VCaP (cell line): ENCODE data around the gene TOPBP1.

Source experiments
- H3K27ac ChIP-seq: fragments of 450-650 bp; 2 replicates; pipeline ENCODE4 v1.5.1; 2017
- TF ChIP-seq, protein P1 (sequence below): fragments of 450-650 bp; conservative IDR thresholded peaks from 2 replicates; pipeline ENCODE4 v1.5.1; 2017; ENCODE audit warnings: mild to moderate bottlenecking, moderate library complexity

The TOPBP1 gene

DNA sequence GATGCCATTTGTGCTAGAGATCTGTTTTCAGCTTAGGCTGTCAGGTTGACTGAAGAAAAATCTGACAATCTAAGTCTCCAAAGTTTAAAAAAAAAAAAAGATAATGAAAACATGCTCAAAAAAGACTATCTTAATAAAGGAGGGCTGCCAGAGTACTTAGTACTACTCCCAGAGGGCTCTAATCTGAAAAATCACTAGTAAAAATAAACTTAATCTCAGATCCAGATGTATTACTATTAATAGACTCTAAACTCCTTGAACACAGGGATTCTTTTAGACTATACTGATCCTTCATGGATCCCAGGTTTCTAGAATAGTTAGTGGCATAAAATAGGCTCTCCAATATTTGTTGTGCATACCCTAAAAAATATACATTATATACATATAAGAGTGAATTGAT lies 34.0 kb downstream of the TOPBP1 start:
- TF ChIP-seq, protein P1, sequence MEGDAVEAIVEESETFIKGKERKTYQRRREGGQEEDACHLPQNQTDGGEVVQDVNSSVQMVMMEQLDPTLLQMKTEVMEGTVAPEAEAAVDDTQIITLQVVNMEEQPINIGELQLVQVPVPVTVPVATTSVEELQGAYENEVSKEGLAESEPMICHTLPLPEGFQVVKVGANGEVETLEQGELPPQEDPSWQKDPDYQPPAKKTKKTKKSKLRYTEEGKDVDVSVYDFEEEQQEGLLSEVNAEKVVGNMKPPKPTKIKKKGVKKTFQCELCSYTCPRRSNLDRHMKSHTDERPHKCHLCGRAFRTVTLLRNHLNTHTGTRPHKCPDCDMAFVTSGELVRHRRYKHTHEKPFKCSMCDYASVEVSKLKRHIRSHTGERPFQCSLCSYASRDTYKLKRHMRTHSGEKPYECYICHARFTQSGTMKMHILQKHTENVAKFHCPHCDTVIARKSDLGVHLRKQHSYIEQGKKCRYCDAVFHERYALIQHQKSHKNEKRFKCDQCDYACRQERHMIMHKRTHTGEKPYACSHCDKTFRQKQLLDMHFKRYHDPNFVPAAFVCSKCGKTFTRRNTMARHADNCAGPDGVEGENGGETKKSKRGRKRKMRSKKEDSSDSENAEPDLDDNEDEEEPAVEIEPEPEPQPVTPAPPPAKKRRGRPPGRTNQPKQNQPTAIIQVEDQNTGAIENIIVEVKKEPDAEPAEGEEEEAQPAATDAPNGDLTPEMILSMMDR: no peak
- H3K27ac ChIP-seq: no peak overlapping the region

DNA sequence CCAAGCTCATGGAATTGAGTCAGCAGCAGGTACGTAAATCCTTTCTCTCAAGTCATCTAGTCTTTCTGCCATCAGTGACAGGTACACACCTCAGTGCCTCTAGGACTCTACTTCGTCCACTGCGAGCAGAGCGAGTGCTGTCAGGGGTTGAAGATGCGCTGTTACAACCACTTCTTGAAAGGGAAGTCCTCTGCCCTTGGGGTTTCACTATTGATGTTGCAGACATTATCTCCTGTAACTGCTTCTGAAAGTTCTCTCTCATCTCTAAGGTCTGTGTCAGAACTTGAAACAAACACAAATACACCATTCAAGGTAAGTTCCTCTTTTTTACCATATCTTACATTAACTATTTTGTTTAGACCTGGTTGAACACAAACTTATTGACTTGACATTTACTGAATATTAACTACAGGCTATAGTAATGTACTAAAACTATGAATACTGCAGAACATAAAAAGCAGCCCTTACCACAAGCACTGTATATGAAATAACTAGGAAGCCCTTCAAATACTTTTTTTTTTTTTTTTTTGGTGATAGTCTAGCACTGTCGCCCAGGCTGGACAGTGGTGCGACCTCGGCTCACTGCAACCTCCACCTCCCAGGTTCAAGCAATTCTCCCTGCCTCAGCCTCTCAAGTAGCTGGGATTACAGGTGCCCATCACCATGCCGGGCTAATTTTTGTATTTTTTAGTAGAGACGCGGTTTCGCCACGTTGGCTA lies 41.5 kb downstream of the TOPBP1 start:
- no peak overlapping the region for H3K27ac ChIP-seq

DNA sequence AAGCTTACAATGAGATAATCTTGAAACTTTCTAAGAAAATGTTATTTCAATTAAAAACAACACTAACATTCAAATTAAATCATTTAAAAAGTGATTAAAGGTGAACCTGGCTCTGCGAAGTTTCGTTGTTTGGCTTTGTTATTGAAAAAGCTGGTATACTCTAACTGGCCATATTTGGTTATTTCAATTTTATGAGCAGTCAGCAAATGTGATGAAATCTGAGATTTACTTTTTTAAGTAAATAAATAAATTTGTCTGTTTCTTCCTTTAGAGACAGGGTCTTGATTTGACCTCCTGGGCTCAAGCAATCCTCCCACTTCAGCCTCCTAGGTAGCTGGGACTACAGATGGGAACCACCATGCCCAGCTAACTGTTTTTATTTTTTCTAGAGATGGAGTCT lies 50.2 kb downstream of the TOPBP1 start:
- TF ChIP-seq, protein P1: no peak
- H3K27ac ChIP-seq: no peak overlapping the region

More for the DNA sequence above, 41.5 kb downstream of the TOPBP1 start:
- TF ChIP-seq, protein P1: no peak

DNA sequence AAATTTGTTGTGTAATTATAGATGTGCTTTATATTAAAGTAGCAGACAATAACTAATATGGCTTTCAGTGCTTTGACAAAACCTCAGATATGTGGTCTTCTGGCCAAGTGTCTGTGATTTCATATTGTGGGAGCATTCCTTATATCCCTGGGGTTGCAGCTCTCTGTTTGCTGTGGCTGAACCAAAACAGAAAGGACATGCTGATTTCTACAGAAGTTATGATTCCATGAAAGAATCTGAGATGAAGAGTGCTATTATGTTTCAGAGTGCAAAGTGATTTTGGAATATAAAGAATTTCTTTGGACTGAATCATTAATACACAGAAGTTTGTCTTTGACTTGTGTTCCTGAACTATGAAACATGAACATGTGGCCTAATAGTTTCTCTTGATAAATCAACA lies 51.7 kb downstream of the TOPBP1 start:
- TF ChIP-seq, protein P1: no peak
- no peak overlapping the region for H3K27ac ChIP-seq

DNA sequence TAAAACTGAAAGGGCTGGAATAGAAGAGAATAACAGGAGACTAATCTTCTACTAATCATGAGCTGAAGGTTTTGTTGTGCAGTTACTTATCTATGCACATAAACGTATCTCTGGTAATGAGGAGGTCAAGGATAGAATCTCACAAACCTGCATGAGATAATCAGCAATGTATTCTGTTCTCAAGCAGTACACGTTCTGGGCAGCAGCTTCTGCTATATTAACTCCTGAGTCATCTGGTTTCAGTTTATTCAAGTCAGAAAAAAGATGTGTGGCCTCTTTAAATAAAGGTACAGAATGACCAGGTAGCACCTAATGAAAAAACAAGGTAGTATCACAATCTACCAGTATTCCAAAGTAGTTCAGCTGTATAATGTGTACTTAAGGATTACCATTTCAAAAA lies 53.4 kb downstream of the TOPBP1 start:
- TF ChIP-seq, protein P1: no peak
- no peak overlapping the region for H3K27ac ChIP-seq

DNA sequence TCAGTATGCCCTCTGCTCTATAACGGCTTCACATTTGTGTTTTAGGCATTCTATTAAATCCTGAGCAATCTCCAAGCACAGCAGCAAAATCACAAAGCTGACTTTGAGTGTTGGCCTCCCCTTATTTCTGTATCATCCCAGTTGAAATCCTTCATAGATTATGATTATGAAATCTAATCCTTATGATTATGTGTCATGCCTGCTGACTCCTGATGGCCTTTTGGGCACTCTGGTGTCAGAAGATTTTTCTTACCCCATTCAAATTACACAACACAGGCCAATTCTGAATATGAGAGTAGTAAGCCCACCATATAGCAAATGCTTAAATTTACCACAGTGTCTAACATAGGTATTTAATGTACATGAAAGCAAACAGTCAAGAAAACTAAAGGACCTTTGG lies 53.9 kb downstream of the TOPBP1 start:
- no peak overlapping the region for H3K27ac ChIP-seq
- TF ChIP-seq, protein P1: no peak

DNA sequence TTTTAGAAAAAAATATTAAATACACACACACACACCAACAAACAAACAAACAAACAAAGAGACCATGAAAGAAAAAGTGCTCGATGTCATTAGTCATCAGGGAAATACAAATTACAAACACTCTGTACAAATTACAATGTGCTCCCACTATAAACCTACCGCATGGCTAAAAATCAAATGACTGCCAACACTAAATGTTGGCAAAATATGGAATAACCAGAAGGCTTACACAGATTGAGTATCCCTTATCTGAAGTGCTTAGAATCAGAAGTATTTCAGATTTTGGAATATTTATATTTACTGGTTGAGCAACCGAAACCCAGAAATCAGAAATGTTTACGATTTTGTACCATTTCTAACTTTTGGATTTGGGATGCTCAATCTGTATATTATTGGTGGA lies 54.8 kb downstream of the TOPBP1 start:
- TF ChIP-seq, protein P1: no peak
- no peak overlapping the region for H3K27ac ChIP-seq
